Activated T-cell treated with anti-CD3 and anti-CD28 coated beads, Interleukin-2, amount 50 U/mL, for 1 hour (primary cell): Measurements from ENCODE around the gene TMEM272.

ENCODE experiments used
- DNase-seq: peaks from one replicate; pipeline ENCODE4 v3.0.0-alpha.2; 2020

Gene TMEM272

GRCh38 chr13:51844862-51845573, at the start of gene TMEM272:
Gene TMEM272, minus strand, starts transcription at chr13:51845177. Its CDS starts 6,647 bp downstream, at chr13:51838530.
- peak; percentile 68 for DNase-seq

- DNase-seq, result no peak
Observed at GRCh38 chr13:51894239-51894638, 49.3 kb upstream of the TMEM272 start.

- DNase-seq, result no peak
Observed at GRCh38 chr13:51892657-51893056, 47.7 kb upstream of the TMEM272 start.

GRCh38 chr13:51887468-51887867, 42.5 kb upstream of the TMEM272 start:
- DNase-seq, result no peak

GRCh38 chr13:51885651-51886050, 40.7 kb upstream of the TMEM272 start:
- no peak for DNase-seq

GRCh38 chr13:51883226-51883600, 38.2 kb upstream of the TMEM272 start:
- DNase-seq, result no peak

- DNase-seq, result no peak
Observed at GRCh38 chr13:51882570-51883225, 37.7 kb upstream of the TMEM272 start.

GRCh38 chr13:51881296-51881695, 36.3 kb upstream of the TMEM272 start:
- DNase-seq, result no peak

- DNase-seq, result no peak
Observed at GRCh38 chr13:51879133-51879532, 34.2 kb upstream of the TMEM272 start.

- DNase-seq, result no peak
Observed at GRCh38 chr13:51874651-51875050, 29.7 kb upstream of the TMEM272 start.

GRCh38 chr13:51873837-51874236, 28.9 kb upstream of the TMEM272 start:
- no peak for DNase-seq

GRCh38 chr13:51873117-51873798, 28.3 kb upstream of the TMEM272 start:
- DNase-seq, result no peak

GRCh38 chr13:51870616-51871015, 25.6 kb upstream of the TMEM272 start:
- no peak for DNase-seq

GRCh38 chr13:51869916-51870315, 24.9 kb upstream of the TMEM272 start:
- no peak for DNase-seq

- no peak for DNase-seq
Observed at GRCh38 chr13:51867062-51867461, 22.1 kb upstream of the TMEM272 start.

GRCh38 chr13:51865838-51866237, 20.9 kb upstream of the TMEM272 start:
- no peak for DNase-seq

GRCh38 chr13:51862957-51863356, 18.0 kb upstream of the TMEM272 start:
- no peak for DNase-seq

GRCh38 chr13:51861723-51862300, 16.8 kb upstream of the TMEM272 start, which contains the start of gene CCDC70:
Gene CCDC70, plus strand, starts transcription at chr13:51861969. Its CDS starts 3,443 bp downstream, at chr13:51865412.
- no peak for DNase-seq

GRCh38 chr13:51858433-51859247, 13.7 kb upstream of the TMEM272 start:
- no peak for DNase-seq

- no peak for DNase-seq
Observed at GRCh38 chr13:51856998-51857397, 12.0 kb upstream of the TMEM272 start.

GRCh38 chr13:51856027-51856736, 11.2 kb upstream of the TMEM272 start:
- no peak for DNase-seq
